Pancreas (tissue), 10 donors: ENCODE measurements around the gene DLG2. TPM values are rescaled to one million over a fixed set of nuclear protein-coding genes. Genes with fewer than 3 reads are reported as not detected.

ENCODE experiments used
- ATAC-seq, 4 donors: fragments of 200-7000 bp; cut with Tn5 transposase; one replicate each; pipeline versions ENCODE4 v1.8.0 to v1.9.1; 2020; ENCODE audit warnings: mild to moderate bottlenecking in 4 of 4, moderate library complexity in 4 of 4
- DNase-seq, 6 donors: peaks; one replicate each; pipeline ENCODE4 v3.0.0-alpha.2; 2020
- FAIRE-seq: peaks from 2 replicates; lab custom pipeline; 2012; peaks lifted over from hg19 to GRCh38; lab: Jason Lieb, UNC
- H3K27ac ChIP-seq, 4 donors: fragments of 200-600 bp; sonication (generic); 1 replicate in 3 of 4; 2 replicates in 1 of 4; pipeline versions ENCODE4 v1.5.0 to v1.8.0; 2020
- H3K27me3 ChIP-seq, 4 donors: fragments of 200-600 bp; one replicate each; pipeline ENCODE4 v1.8.0; 2021
- H3K36me3 ChIP-seq, 3 donors: fragments of 200-600 bp; sonication (generic) in 1 of 3; one replicate each; pipeline versions ENCODE4 v1.5.0 to v1.8.0; 2020 to 2021
- H3K4me1 ChIP-seq, 3 donors: fragments of 200-600 bp; one replicate each; pipeline ENCODE4 v1.8.0; 2021
- H3K4me3 ChIP-seq, 4 donors: fragments of 200-600 bp; sonication (generic) in 2 of 4; one replicate each; pipeline versions ENCODE4 v1.5.0 to v1.8.0; 2020 to 2021
- H3K9me3 ChIP-seq, 4 donors: fragments of 200-600 bp; one replicate each; pipeline ENCODE4 v1.8.0; 2021
- CTCF ChIP-seq, 4 donors: fragments of 200-600 bp; sonication (generic) in 3 of 4; IDR thresholded peaks; one replicate each; pipeline versions ENCODE4 v1.5.0 to v1.8.0; 2021; ENCODE audit warnings: antibody characterized with exemption in 4 of 4
- WGBS, 2 donors: extraction: QIAGEN DNeasy Blood & Tissue Kit; methylation state at CpG; one replicate each; pipeline ENCODE4 v1.1.7; 2013; 5-methylcytosine and 5-hydroxymethylcytosine counted together
- intact Hi-C, 3 donors: fragments of 100-400 bp; cut with DNase I; formaldehyde crosslinking; loops; one replicate each; pipeline versions ENCODE4 v1.11.1 to v1.14.2; 2022
- polyA plus RNA-seq, 2 donors: library from polyadenylated mRNA; stranded (reverse); fragments of 200-250 nt; gene quantifications; one replicate each; pipeline ENCODE4 v1.2.3, GENCODE V29; 2013
- total RNA-seq, 6 donors: library from RNA; stranded (reverse); fragmentation: NEBNext Ultra II Directional in 4 of 6; extraction: Animal tissue kit (Norgen Biotek cat#: 25700) in 4 of 6; gene quantifications; one replicate each; pipeline versions ENCODE4 v1.2.1 to v1.2.4, GENCODE V29; 2021 to 2023
- donor health status: healthy with polysubstance abuse.
- donor health status: DM: no; HTN: no; CAD: no; lungs with moderate emphysema.
- donor health status: DM: no; HTN: no; CAD: no.
- donor health status: control.
- donor health status: control.
- donor health status: Bipolar disorder and iron deficiency.
- donor health status: DM: yes; HTN: yes; CAD: no.
- donor health status: DM: no; HTN: no; CAD: no.
- donor health status: DM: no; HTN: no; CAD: no.
- donor health status: DM: yes; HTN: yes; CAD: no.

DLG2 gene
- total and polyA plus RNA-seq, 8 donors: 1.2 to 5.4 (median 3.6) TPM

GRCh38 chr11:84476581-84476980, 1150.6 kb downstream of the DLG2 start:
- H3K27me3 ChIP-seq: no peaks in the 10 kb centered on the region
- no peaks in the 10 kb centered on the region for H3K4me1 ChIP-seq
- H3K9me3 ChIP-seq: no peaks in the 10 kb centered on the region
- no peak overlapping the region for H3K4me3 ChIP-seq
- no peak for TF ChIP-seq CTCF (IDR thresholded peaks at IDR 0.05)
- no peak for ATAC-seq
- intact Hi-C loops: no loop called here
- H3K36me3 ChIP-seq: no peaks in the 10 kb centered on the region
- H3K27ac ChIP-seq: no peak overlapping the region
- FAIRE-seq: no peak
- DNase-seq: no peak

GRCh38 chr11:84471501-84471900, 1155.6 kb downstream of the DLG2 start:
- ATAC-seq (no peak), DNase-seq (no peak), FAIRE-seq (no peak)
- TF ChIP-seq CTCF (IDR thresholded peaks at IDR 0.05): no peak
- no peak overlapping the region for H3K27ac ChIP-seq
- no peaks in the 10 kb centered on the region for H3K9me3 ChIP-seq
- intact Hi-C loops: no loop called here
- WGBS, 2 donors: 40 to 57% methylated on average over 1 of the region's 1 CpG
- H3K4me1 ChIP-seq: no peaks in the 10 kb centered on the region
- no peak overlapping the region for H3K4me3 ChIP-seq
- no peaks in the 10 kb centered on the region for H3K27me3 ChIP-seq
- no peaks in the 10 kb centered on the region for H3K36me3 ChIP-seq

- H3K4me3 ChIP-seq: no peak overlapping the region
- H3K27ac ChIP-seq: no peak overlapping the region
- H3K27me3 ChIP-seq: no peaks in the 10 kb centered on the region
- intact Hi-C loops: no loop called here
- H3K36me3 ChIP-seq: no peaks in the 10 kb centered on the region
- ATAC-seq (no peak), FAIRE-seq (no peak), DNase-seq (no peak)
- no peaks in the 10 kb centered on the region for H3K4me1 ChIP-seq
- H3K9me3 ChIP-seq: no peaks in the 10 kb centered on the region
- no peak for TF ChIP-seq CTCF (IDR thresholded peaks at IDR 0.05)
Observed at GRCh38 chr11:84468235-84468634, 1158.9 kb downstream of the DLG2 start.

- peak in 2 of 4 donors; percentile 32 to 60 for ATAC-seq
- no peak for TF ChIP-seq CTCF (IDR thresholded peaks at IDR 0.05)
- no peak for DNase-seq
- Histone ChIP-seq H3K4me3 (no peak overlapping the region), H3K36me3 (no peaks in the 10 kb centered on the region), H3K27me3 (no peaks in the 10 kb centered on the region), H3K4me1 (no peaks in the 10 kb centered on the region), H3K9me3 (no peaks in the 10 kb centered on the region), H3K27ac (no peak overlapping the region)
- no peak for FAIRE-seq
- WGBS, 2 donors: 53 to 55% methylated on average over 4 of the region's 4 CpGs
- intact Hi-C loops: no loop called here
Observed at GRCh38 chr11:84465040-84465439, 1162.1 kb downstream of the DLG2 start.

GRCh38 chr11:84455691-84456090, 1171.5 kb downstream of the DLG2 start:
- Histone ChIP-seq H3K36me3 (no peaks in the 10 kb centered on the region), H3K27ac (no peak overlapping the region), H3K4me1 (no peaks in the 10 kb centered on the region), H3K27me3 (no peaks in the 10 kb centered on the region), H3K4me3 (no peak overlapping the region), H3K9me3 (no peaks in the 10 kb centered on the region)
- FAIRE-seq: no peak
- intact Hi-C loops: no loop called here
- no peak for TF ChIP-seq CTCF (IDR thresholded peaks at IDR 0.05)
- DNase-seq: no peak
- 77 to 82% methylated on average over 3 of the region's 3 CpGs for WGBS, 2 donors
- ATAC-seq: no peak
